H1 (cell line): ENCODE measurements around the gene TNFRSF18. TPM values are rescaled to one million over a fixed set of nuclear protein-coding genes. Genes with fewer than 3 reads are reported as not detected.

Source experiments
- CTCF ChIA-PET: fragments of 300-600 bp; sonication (Branson Sonifier 250); formaldehyde crosslinking; loops from one replicate; lab custom pipeline; 2021; ENCODE audit not compliant: partially characterized antibody; lab: Charles Lee
- POLR2A ChIA-PET: fragments of 300-600 bp; sonication (Branson Sonifier 250); formaldehyde crosslinking; loops from one replicate; lab custom pipeline; 2021; ENCODE audit warnings: inconsistent platforms; ENCODE audit not compliant: partially characterized antibody; lab: Charles Lee
- DNase-seq, 2 experiments: peaks; one replicate each; pipeline versions ENCODE4 v3.0.0 to v3.0.0-alpha.2; 2010 to 2022; ENCODE audit warnings: low spot score in 2 of 2, low read depth in 1 of 2, mixed read lengths in 1 of 2
- FAIRE-seq: peaks from 2 replicates; lab custom pipeline; 2011; peaks lifted over from hg19 to GRCh38; lab: Jason Lieb, UNC
- H2AFZ ChIP-seq: 2 replicates; pipeline ENCODE4 v1.8.1; 2012; ENCODE audit warnings: low read length, inconsistent platforms
- H2AK5ac ChIP-seq: 2 replicates; pipeline ENCODE4 v1.6.1; 2013; ENCODE audit warnings: low read depth, low read length
- H2BK120ac ChIP-seq: replicated peaks from 2 replicates; pipeline ENCODE3; 2013; ENCODE audit warnings: low read depth, low read length, inconsistent platforms
- H2BK12ac ChIP-seq: 2 replicates; pipeline ENCODE4 v1.6.1; 2013; ENCODE audit warnings: low read depth, low read length
- H2BK15ac ChIP-seq: 2 replicates; pipeline ENCODE4 v1.6.1; 2013; ENCODE audit warnings: low read length
- H2BK20ac ChIP-seq: 2 replicates; pipeline ENCODE4 v1.6.1; 2013; ENCODE audit warnings: low read length
- H2BK5ac ChIP-seq: 2 replicates; pipeline ENCODE4 v1.6.1; 2013; ENCODE audit warnings: low read depth, low read length
- H3K14ac ChIP-seq: 2 replicates; pipeline ENCODE4 v1.6.1; 2013; ENCODE audit warnings: inconsistent platforms; ENCODE audit not compliant: insufficient read length
- H3K18ac ChIP-seq: 2 replicates; pipeline ENCODE4 v1.6.1; 2013; ENCODE audit warnings: low read length; ENCODE audit errors: extremely low read depth
- H3K23ac ChIP-seq: 2 replicates; pipeline ENCODE4 v1.6.1; 2013; ENCODE audit warnings: inconsistent platforms; ENCODE audit not compliant: insufficient read length
- H3K23me2 ChIP-seq: 2 replicates; pipeline ENCODE4 v1.6.1; 2013; ENCODE audit warnings: low read depth, low read length
- H3K27ac ChIP-seq: 2 replicates; pipeline ENCODE4 v1.6.1; 2011; ENCODE audit warnings: low read depth, low read length, inconsistent platforms
- H3K27me3 ChIP-seq, 4 experiments: replicated peaks in 1 of 4; 1 replicate in 1 of 4; 2 replicates in 3 of 4; pipeline versions ENCODE4 v1.6.1 to v1.8.1; 2011 to 2013; ENCODE audit warnings: low read length in 3 of 4, mild to moderate bottlenecking in 3 of 4, inconsistent platforms in 2 of 4, mixed read lengths in 2 of 4, moderate library complexity in 1 of 4; ENCODE audit not compliant: control insufficient read depth in 3 of 4, insufficient read depth in 3 of 4; ENCODE audit errors: extremely low read depth in 1 of 4
- H3K36me3 ChIP-seq, 4 experiments: 2 replicates each; pipeline versions ENCODE4 v1.6.1 to v1.8.1; 2011 to 2013; ENCODE audit warnings: mild to moderate bottlenecking in 4 of 4, low read length in 3 of 4, moderate library complexity in 2 of 4, control low read depth in 1 of 4, inconsistent platforms in 1 of 4; ENCODE audit not compliant: insufficient read depth in 4 of 4, control insufficient read depth in 2 of 4
- H3K4ac ChIP-seq: replicated peaks from 2 replicates; pipeline ENCODE3; 2013; ENCODE audit warnings: low read length, low read depth, mixed read lengths, inconsistent platforms; ENCODE audit not compliant: insufficient read length
- H3K4me1 ChIP-seq, 4 experiments: replicated peaks in 1 of 4; 1 replicate in 1 of 4; 2 replicates in 3 of 4; pipeline versions ENCODE4 v1.6.1 to v1.8.1; 2011 to 2013; ENCODE audit warnings: low read length in 3 of 4, inconsistent platforms in 2 of 4, mixed read lengths in 1 of 4; ENCODE audit not compliant: insufficient read depth in 4 of 4, control insufficient read depth in 3 of 4
- H3K4me2 ChIP-seq, 2 experiments: 2 replicates each; pipeline versions ENCODE4 v1.6.1 to v1.8.1; 2011 to 2013; ENCODE audit warnings: low read depth in 2 of 2, low read length in 2 of 2, control low read depth in 1 of 2, inconsistent platforms in 1 of 2, mild to moderate bottlenecking in 1 of 2; ENCODE audit not compliant: insufficient read depth in 1 of 2
- H3K4me3 ChIP-seq, 4 experiments: fragments of 200-600, 300-600 bp in 1 of 4; sonication (generic), shearing (Covaris generic), sonication (Bioruptor Twin) in 1 of 4; 2 replicates each; pipeline versions ENCODE4 v1.5.1 to v1.8.1; 2011 to 2016; ENCODE audit warnings: low read length in 4 of 4, low read depth in 3 of 4, control low read depth in 2 of 4, inconsistent platforms in 2 of 4, mild to moderate bottlenecking in 2 of 4, mixed read lengths in 1 of 4, moderate library complexity in 1 of 4; ENCODE audit not compliant: insufficient read depth in 2 of 4; ENCODE audit errors: extremely low read depth in 1 of 4
- H3K56ac ChIP-seq: replicated peaks from 2 replicates; pipeline ENCODE3; 2013; ENCODE audit warnings: low read depth, mild to moderate bottlenecking, mixed read lengths, low read length, inconsistent platforms; ENCODE audit not compliant: insufficient read length
- H3K79me1 ChIP-seq: 2 replicates; pipeline ENCODE4 v1.6.1; 2013; ENCODE audit warnings: low read depth, low read length, control low read depth
- H3K79me2 ChIP-seq, 2 experiments: 2 replicates each; pipeline versions ENCODE4 v1.6.1 to v1.8.1; 2012 to 2013; ENCODE audit warnings: low read length in 2 of 2, mild to moderate bottlenecking in 2 of 2, inconsistent platforms in 1 of 2; ENCODE audit not compliant: insufficient read depth in 2 of 2, control insufficient read depth in 1 of 2
- H3K9ac ChIP-seq, 4 experiments: replicated peaks in 1 of 4; 1 replicate in 1 of 4; 2 replicates in 3 of 4; pipeline versions ENCODE4 v1.6.1 to v1.8.1; 2011 to 2013; ENCODE audit warnings: low read depth in 3 of 4, low read length in 3 of 4, control low read depth in 2 of 4, mild to moderate bottlenecking in 2 of 4, moderate library complexity in 2 of 4, inconsistent platforms in 1 of 4; ENCODE audit errors: extremely low read depth in 1 of 4
- H3K9me3 ChIP-seq, 2 experiments: 2 replicates each; pipeline versions ENCODE4 v1.6.1 to v1.8.1; 2012 to 2013; ENCODE audit warnings: mild to moderate bottlenecking in 2 of 2, moderate library complexity in 2 of 2, control low read depth in 1 of 2, inconsistent platforms in 1 of 2, low read depth in 1 of 2, low read length in 1 of 2, mixed read lengths in 1 of 2; ENCODE audit not compliant: insufficient read depth in 2 of 2
- H4K20me1 ChIP-seq, 2 experiments: replicated peaks in 1 of 2; 2 replicates each; pipeline versions ENCODE3 to v1.8.1; 2011 to 2013; ENCODE audit warnings: inconsistent platforms in 2 of 2, low read length in 2 of 2, mild to moderate bottlenecking in 1 of 2; ENCODE audit not compliant: insufficient read depth in 2 of 2, control insufficient read depth in 1 of 2
- H4K5ac ChIP-seq: 2 replicates; pipeline ENCODE4 v1.6.1; 2013; ENCODE audit warnings: low read length, low read depth, mixed read lengths, inconsistent platforms; ENCODE audit not compliant: insufficient read length
- H4K8ac ChIP-seq: 2 replicates; pipeline ENCODE4 v1.8.0; 2013; ENCODE audit warnings: mild to moderate bottlenecking, moderate library complexity, low read length, inconsistent platforms; ENCODE audit not compliant: insufficient read depth; ENCODE audit errors: extremely low read depth
- H4K91ac ChIP-seq: replicated peaks from 2 replicates; pipeline ENCODE3; 2013; ENCODE audit warnings: low read length, mixed read lengths, inconsistent platforms; ENCODE audit not compliant: insufficient read length
- ASH2L ChIP-seq: fragments of 200-600, 300-600 bp; sonication (generic); IDR thresholded peaks from one replicate; pipeline ENCODE4 v1.7.1; 2017; ENCODE audit warnings: low read length
- HDAC6 ChIP-seq: IDR thresholded peaks from one replicate; pipeline ENCODE4 v1.7.1; 2012; ENCODE audit warnings: low read depth, mild to moderate bottlenecking, inconsistent platforms, low read length, moderate library complexity
- JUND ChIP-seq: IDR thresholded peaks from 2 replicates; pipeline ENCODE4 v1.6.1; 2011; ENCODE audit warnings: mild to moderate bottlenecking, improper control_type of control experiment, low read length
- KDM1A ChIP-seq: fragments of 200-600, 300-600 bp; sonication (generic); IDR thresholded peaks from 2 replicates; pipeline ENCODE4 v1.7.1; 2016; ENCODE audit warnings: mild to moderate bottlenecking, low read length, borderline replicate concordance
- POLR2AphosphoS5 ChIP-seq: IDR thresholded peaks from 2 replicates; pipeline ENCODE4 v1.6.1; 2011; ENCODE audit warnings: low read depth, low read length
- RAD21 ChIP-seq, 2 experiments: IDR thresholded peaks in 1 of 2; conservative IDR thresholded peaks in 1 of 2; 2 replicates each; pipeline ENCODE4 v1.6.1; 2011; ENCODE audit warnings: low read depth in 2 of 2, low read length in 2 of 2, improper control_type of control experiment in 1 of 2, inconsistent platforms in 1 of 2, mild to moderate bottlenecking in 1 of 2, moderate library complexity in 1 of 2
- RNF2 ChIP-seq: fragments of 200-900, 300-1000 bp; sonication (generic); IDR thresholded peaks from 2 replicates; pipeline ENCODE4 v1.7.1; 2016; ENCODE audit warnings: borderline replicate concordance, low read depth, mild to moderate bottlenecking, antibody characterized with exemption, low read length; ENCODE audit not compliant: poor library complexity, severe bottlenecking; ENCODE audit errors: missing control alignments
- TEAD4 ChIP-seq: IDR thresholded peaks from 2 replicates; pipeline ENCODE4 v1.6.1; 2012; ENCODE audit warnings: low read depth, low read length, inconsistent platforms, mixed read lengths
- WGBS, 2 experiments: shearing (Covaris generic) in 1 of 2; methylation state at CpG; one replicate each; pipeline versions ENCODE4 v1.1.6 to v1.1.7; 2013 to 2015; ENCODE audit warnings: low lambda C conversion rate in 2 of 2, mixed read lengths in 2 of 2, inconsistent platforms in 1 of 2, low coverage in 1 of 2, missing lambda C conversion rate in 1 of 2; ENCODE audit not compliant: insufficient replicate concordance in 2 of 2, insufficient coverage in 1 of 2, insufficient read length in 1 of 2; ENCODE audit errors: extremely low coverage in 1 of 2, missing lambda C conversion rate in 1 of 2; 5-methylcytosine and 5-hydroxymethylcytosine counted together
- polyA plus RNA-seq, 7 experiments: library from polyadenylated mRNA; depleted of rRNA in 3 of 7; stranded (reverse) in 5 of 7; unstranded in 2 of 7; fragments of >200 nt in 5 of 7; fragments of 200-250 nt in 2 of 7; gene quantifications; 1 replicate in 5 of 7; 2 replicates in 1 of 7; 4 replicates in 1 of 7; pipeline versions ENCODE4 v1.2.1 to v1.2.3, GENCODE V29; 2011 to 2013; ENCODE audit warnings: missing spikeins in 2 of 7, mixed read lengths in 2 of 7
- total RNA-seq: library from RNA; stranded (reverse); fragmentation: NEBNext Ultra II Directional; extraction: Animal tissue kit (Norgen Biotek cat#: 25700); gene quantifications from 2 replicates; pipeline ENCODE4 v1.2.1, GENCODE V29; 2021

Gene TNFRSF18
- total and polyA plus RNA-seq, 2 of the 8 experiments (the other 6 are each of a cell fraction or from before 2014, with no cell fraction given) = 1.5 to 2.5 TPM

DNA sequence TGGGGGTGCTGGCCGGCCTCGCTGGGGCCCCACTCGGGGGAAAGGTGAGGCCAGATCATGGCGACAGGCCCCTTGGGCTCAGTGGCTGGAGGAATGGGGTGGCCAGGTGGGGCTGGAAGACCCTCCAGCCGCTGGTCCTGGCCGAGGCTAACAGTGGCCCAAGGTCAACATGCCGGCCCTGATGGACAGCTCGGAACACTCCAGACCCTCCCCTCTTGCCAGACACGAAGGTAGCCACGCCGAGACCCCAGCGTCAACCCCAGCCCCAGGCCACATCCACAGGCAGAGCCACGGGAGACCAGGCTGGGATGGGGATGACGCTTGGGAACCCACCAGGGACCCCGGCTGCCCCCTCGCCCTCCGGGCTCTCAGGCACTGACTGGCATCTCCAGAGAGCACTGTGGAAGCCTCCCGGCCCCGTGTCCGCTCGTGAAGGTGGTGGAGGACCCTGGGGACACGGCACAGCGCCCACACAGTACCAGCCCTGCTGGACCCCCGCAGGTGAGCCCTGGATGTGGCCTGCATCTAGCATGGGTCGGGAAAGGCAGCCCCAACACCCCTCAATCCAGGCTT is 41.0 kb upstream of the TNFRSF18 start:
- Histone ChIP-seq H3K4me3 (peak overlapping the region in 1 of 4 experiments; percentile 51; a peak in 1 of 8 replicates), H2BK120ac (no peak overlapping the region), H2BK5ac (no peak overlapping the region), H3K79me1 (no peaks in the 10 kb centered on the region), H2AK5ac (peak overlapping the region; percentile 75; the same call in 1 of the 2 replicates), H2BK12ac (no peak overlapping the region), H3K4me1 (peaks cover 0 to 8% (median under 1%) of the 10 kb centered on the region in 4 experiments; a peak in 5 of 7 replicates), H3K4me2 (peak overlapping the region; percentile 24 to 70; a peak in 2 of 4 replicates), H3K27ac (no peak overlapping the region), H2BK15ac (no peak overlapping the region), H3K9ac (no peak overlapping the region), H4K8ac (peak overlapping the region; percentile 57), H3K36me3 (no peaks in the 10 kb centered on the region), H4K5ac (no peak overlapping the region), H4K91ac (no peak overlapping the region), H3K23ac (no peak overlapping the region), H3K14ac (no peak overlapping the region), H3K56ac (no peak overlapping the region)
- no peak for FAIRE-seq
- ChIA-PET POLR2A (interaction anchor here (0.7 to 2.0 kb wide), 5 partner anchors 10 to 215 kb away, joined by 3 to 7 read pairs (median 4); partner anchors contain the start of genes B3GALT6 and SDF4), CTCF (interaction anchor here (0.7 to 1.9 kb wide), 5 partner anchors 9 to 263 kb away, joined by 3 to 6 read pairs (median 3); no protein-coding TSS in a partner anchor)
- WGBS, 2 experiments = 83% methylated on average over 24 of the region's 25 CpGs; no CpG with 5 or more reads in 1 of the 2 experiments
- TF ChIP-seq RNF2 = no peak
- no peak for TF ChIP-seq KDM1A
- TF ChIP-seq ASH2L = no peak
- TF ChIP-seq JUND = no peak
- TF ChIP-seq RAD21 (IDR thresholded peaks at IDR 0.05 in 1 of 2, conservative IDR thresholded peaks at IDR 0.05 in 1 of 2; ENCODE audit: low read depth in 2 of 2, low read length in 2 of 2) = no peak
- TF ChIP-seq POLR2AphosphoS5 = no peak
- TF ChIP-seq TEAD4 = no peak
- TF ChIP-seq HDAC6 = no peak
- TF ChIP-seq, all 59 proteins: peak for 0
- H3K4ac ChIP-seq = no peak overlapping the region
- peaks cover 2 to 19% (median 11%) of the 10 kb centered on the region in 4 experiments; a peak in 6 of 7 replicates for H3K27me3 ChIP-seq
- no peaks in the 10 kb centered on the region; a peak in 1 of 4 replicates for H3K79me2 ChIP-seq
- no peak for DNase-seq
- H2AFZ ChIP-seq = no peak overlapping the region
- H2BK20ac ChIP-seq = no peak overlapping the region
- peaks cover 4 to 9% of the 10 kb centered on the region in 2 experiments for H4K20me1 ChIP-seq
- no peaks in the 10 kb centered on the region; the same call in 1 of the 2 replicates for H3K23me2 ChIP-seq
- no peaks in the 10 kb centered on the region for H3K9me3 ChIP-seq
- no peak overlapping the region; the same call in 1 of the 2 replicates for H3K18ac ChIP-seq
